Measurements from ENCODE around the gene MIER1. TPM values are rescaled to one million over a fixed set of nuclear protein-coding genes. Genes with fewer than 3 reads are reported as not detected.
"Not testable (repeated sequence)": the region's sequence is repeated elsewhere in the genome, so short reads cannot be mapped to it uniquely, and the experiment has no call there.

Gene MIER1
- polyA plus RNA-seq, 4 donors: 13.0 to 36.1 (median 18.3) TPM

GRCh38 chr1:66968574-66968973 lies 43.8 kb downstream of the MIER1 start:
- no peak overlapping the region for H3K4me3 ChIP-seq (ENCODE audit: low read depth in 1 of 3, low read length in 3 of 3)
- WGBS, 3 donors: 81 to 84% (median 83%) methylated on average over 3 of the region's 3 CpGs
- no peaks in the 10 kb centered on the region for H3K9me3 ChIP-seq (ENCODE audit: control insufficient read depth in 2 of 2, insufficient read depth in 1 of 2, low read depth in 1 of 2, low read length in 1 of 2)
- DNase-seq (no peak), FAIRE-seq (no peak)
- H3K36me3 ChIP-seq (ENCODE audit: control insufficient read depth in 3 of 3, insufficient read depth in 2 of 3, low read depth in 1 of 3, low read length in 3 of 3): peaks cover 0 to 16% (median 4%) of the 10 kb centered on the region in 3 donors
- H3K4me1 ChIP-seq (ENCODE audit: control insufficient read depth in 3 of 3, insufficient read depth in 2 of 3, low read depth in 1 of 3, low read length in 2 of 3): no peaks in the 10 kb centered on the region
- no peaks in the 10 kb centered on the region for H3K27me3 ChIP-seq (ENCODE audit: control insufficient read depth in 3 of 3, insufficient read depth in 3 of 3, low read length in 3 of 3)
- no peak overlapping the region for H3K27ac ChIP-seq (ENCODE audit: low read depth in 1 of 3, low read length in 2 of 3)

DNA sequence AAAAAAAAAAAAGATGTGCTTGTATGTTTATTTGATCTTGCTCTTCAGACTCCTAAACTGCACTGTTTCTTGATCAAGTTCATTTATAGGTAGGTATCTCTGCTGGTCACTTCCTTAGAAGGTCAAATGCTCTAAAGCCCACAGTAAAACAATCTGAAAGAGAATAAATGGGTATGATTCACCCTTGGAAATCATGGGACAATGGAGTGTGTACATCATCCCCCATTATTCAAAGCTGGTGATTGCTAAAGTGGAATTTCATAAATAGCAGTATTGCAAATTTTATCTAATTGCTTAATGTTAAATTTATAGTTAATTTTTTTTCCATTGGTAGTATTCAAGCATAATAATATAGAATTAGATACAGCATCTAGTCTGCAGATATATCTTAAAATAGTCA lies 53.4 kb downstream of the MIER1 start:
- DNase-seq: no peak
- H3K4me1 ChIP-seq (ENCODE audit: control insufficient read depth in 3 of 3, insufficient read depth in 2 of 3, low read depth in 1 of 3, low read length in 2 of 3): peaks cover 0 to 11% (median 0%) of the 10 kb centered on the region in 3 donors
- H3K27me3 ChIP-seq (ENCODE audit: control insufficient read depth in 3 of 3, insufficient read depth in 3 of 3, low read length in 3 of 3): no peaks in the 10 kb centered on the region
- no peak overlapping the region for H3K27ac ChIP-seq (ENCODE audit: low read depth in 1 of 3, low read length in 2 of 3)
- peaks cover 2 to 21% (median 7%) of the 10 kb centered on the region in 3 donors for H3K36me3 ChIP-seq (ENCODE audit: control insufficient read depth in 3 of 3, insufficient read depth in 2 of 3, low read depth in 1 of 3, low read length in 3 of 3)
- no peak overlapping the region for H3K4me3 ChIP-seq (ENCODE audit: low read depth in 1 of 3, low read length in 3 of 3)
- no peaks in the 10 kb centered on the region for H3K9me3 ChIP-seq (ENCODE audit: control insufficient read depth in 2 of 2, insufficient read depth in 1 of 2, low read depth in 1 of 2, low read length in 1 of 2)
- no peak for FAIRE-seq

DNA sequence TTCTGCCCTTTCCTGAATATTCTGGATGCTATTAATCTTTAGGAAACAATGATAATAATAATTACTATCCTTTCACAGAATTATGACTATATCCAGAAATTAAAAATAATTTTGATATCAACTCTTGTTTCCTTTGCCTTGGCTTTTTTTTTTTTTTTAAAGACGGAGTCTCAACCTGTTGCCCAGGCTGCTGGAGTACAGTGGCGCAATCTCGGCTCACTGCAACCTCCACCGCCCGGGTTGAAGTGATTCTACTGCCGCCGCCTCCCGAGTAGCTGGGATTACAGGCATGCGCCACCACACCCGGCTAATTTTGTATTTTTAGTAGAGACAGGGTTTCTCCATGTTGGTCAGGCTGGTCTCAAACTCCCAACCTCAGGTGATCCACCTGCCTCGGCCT lies 54.8 kb downstream of the MIER1 start:
- H3K9me3 ChIP-seq (ENCODE audit: control insufficient read depth in 2 of 2, insufficient read depth in 1 of 2, low read depth in 1 of 2, low read length in 1 of 2); H3K27ac ChIP-seq (ENCODE audit: low read depth in 1 of 3, low read length in 2 of 3); FAIRE-seq; H3K27me3 ChIP-seq (ENCODE audit: control insufficient read depth in 3 of 3, insufficient read depth in 3 of 3, low read length in 3 of 3); DNase-seq; H3K4me3 ChIP-seq (ENCODE audit: low read depth in 1 of 3, low read length in 3 of 3): not testable (repeated sequence)
- WGBS, 3 donors: 97 to 99% (median 98%) methylated on average over 11 of the region's 11 CpGs
- Histone ChIP-seq H3K36me3 (ENCODE audit: control insufficient read depth in 3 of 3, insufficient read depth in 2 of 3, low read depth in 1 of 3, low read length in 3 of 3) (peaks cover 2 to 25% (median 9%) of the 10 kb centered on the region in 3 donors), H3K4me1 (ENCODE audit: control insufficient read depth in 3 of 3, insufficient read depth in 2 of 3, low read depth in 1 of 3, low read length in 2 of 3) (peaks cover 0 to 11% (median 0%) of the 10 kb centered on the region in 3 donors)

DNA sequence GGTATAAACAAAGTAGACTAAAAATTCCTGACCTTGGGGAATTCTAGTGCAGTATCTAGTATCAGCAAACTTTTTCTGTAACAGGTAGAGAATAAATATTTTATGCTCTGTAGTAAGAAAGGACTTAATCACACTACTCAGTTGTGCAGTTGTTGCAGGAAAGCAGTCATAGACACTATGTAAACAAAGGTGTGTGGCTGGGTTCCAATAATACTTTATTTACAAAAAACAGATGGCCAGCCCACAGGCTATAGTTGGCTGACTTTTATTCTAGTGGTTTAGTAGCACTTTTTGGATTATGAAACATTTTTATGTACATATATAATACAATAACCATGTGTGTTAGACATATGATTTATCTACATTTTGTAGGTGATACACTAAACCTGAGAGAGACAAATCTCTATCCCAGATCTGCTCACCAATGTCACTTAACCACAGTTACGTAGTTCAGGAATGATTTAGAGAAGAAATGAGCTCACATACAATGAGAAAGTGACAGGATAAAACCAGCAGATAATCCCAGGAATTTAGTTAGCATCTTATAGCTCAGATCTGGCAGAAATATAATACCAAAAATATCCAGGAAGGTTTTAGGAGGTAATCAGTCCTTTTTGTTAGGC lies 56.1 kb downstream of the MIER1 start:
- FAIRE-seq: no peak
- WGBS, 3 donors: 58 to 68% (median 63%) methylated on average over 1 of the region's 1 CpG
- H3K27ac ChIP-seq (ENCODE audit: low read depth in 1 of 3, low read length in 2 of 3): no peak overlapping the region

GRCh38 chr1:66981679-66982078 lies 56.9 kb downstream of the MIER1 start:
- Histone ChIP-seq H3K27me3 (ENCODE audit: control insufficient read depth in 3 of 3, insufficient read depth in 3 of 3, low read length in 3 of 3) (no peaks in the 10 kb centered on the region), H3K27ac (ENCODE audit: low read depth in 1 of 3, low read length in 2 of 3) (no peak overlapping the region), H3K4me1 (ENCODE audit: control insufficient read depth in 3 of 3, insufficient read depth in 2 of 3, low read depth in 1 of 3, low read length in 2 of 3) (peaks cover 0 to 11% (median 0%) of the 10 kb centered on the region in 3 donors), H3K9me3 (ENCODE audit: control insufficient read depth in 2 of 2, insufficient read depth in 1 of 2, low read depth in 1 of 2, low read length in 1 of 2) (no peaks in the 10 kb centered on the region), H3K4me3 (ENCODE audit: low read depth in 1 of 3, low read length in 3 of 3) (no peak overlapping the region), H3K36me3 (ENCODE audit: control insufficient read depth in 3 of 3, insufficient read depth in 2 of 3, low read depth in 1 of 3, low read length in 3 of 3) (peaks cover 0 to 17% (median 7%) of the 10 kb centered on the region in 3 donors)
- FAIRE-seq (no peak), DNase-seq (peak in 1 of 2 donors; percentile 68)
- WGBS, 3 donors: 10 to 28% (median 17%) methylated on average over 4 of the region's 4 CpGs

More for the DNA sequence above, 56.1 kb downstream of the MIER1 start:
- Histone ChIP-seq H3K27me3 (ENCODE audit: control insufficient read depth in 3 of 3, insufficient read depth in 3 of 3, low read length in 3 of 3) (no peaks in the 10 kb centered on the region), H3K4me3 (ENCODE audit: low read depth in 1 of 3, low read length in 3 of 3) (no peak overlapping the region), H3K4me1 (ENCODE audit: control insufficient read depth in 3 of 3, insufficient read depth in 2 of 3, low read depth in 1 of 3, low read length in 2 of 3) (peaks cover 0 to 11% (median 0%) of the 10 kb centered on the region in 3 donors), H3K36me3 (ENCODE audit: control insufficient read depth in 3 of 3, insufficient read depth in 2 of 3, low read depth in 1 of 3, low read length in 3 of 3) (peaks cover 0 to 20% (median 7%) of the 10 kb centered on the region in 3 donors), H3K9me3 (ENCODE audit: control insufficient read depth in 2 of 2, insufficient read depth in 1 of 2, low read depth in 1 of 2, low read length in 1 of 2) (no peaks in the 10 kb centered on the region)
- peak in 1 of 2 donors; percentile 29 for DNase-seq

GRCh38 chr1:66982561-66983260 lies 57.9 kb downstream of the MIER1 start:
- Histone ChIP-seq H3K4me1 (ENCODE audit: control insufficient read depth in 3 of 3, insufficient read depth in 2 of 3, low read depth in 1 of 3, low read length in 2 of 3) (peaks cover 0 to 11% (median 0%) of the 10 kb centered on the region in 3 donors), H3K4me3 (ENCODE audit: low read depth in 1 of 3, low read length in 3 of 3) (no peak overlapping the region), H3K36me3 (ENCODE audit: control insufficient read depth in 3 of 3, insufficient read depth in 2 of 3, low read depth in 1 of 3, low read length in 3 of 3) (peaks cover 0 to 12% (median 5%) of the 10 kb centered on the region in 3 donors), H3K27ac (ENCODE audit: low read depth in 1 of 3, low read length in 2 of 3) (peak overlapping the region in 1 of 3 donors; percentile 8), H3K27me3 (ENCODE audit: control insufficient read depth in 3 of 3, insufficient read depth in 3 of 3, low read length in 3 of 3) (no peaks in the 10 kb centered on the region), H3K9me3 (ENCODE audit: control insufficient read depth in 2 of 2, insufficient read depth in 1 of 2, low read depth in 1 of 2, low read length in 1 of 2) (no peaks in the 10 kb centered on the region)
- peak; percentile 31 to 37 for DNase-seq
- FAIRE-seq: no peak
- 72 to 79% (median 74%) methylated on average over 4 of the region's 4 CpGs for WGBS, 3 donors

GRCh38 chr1:66984491-66984890 lies 59.7 kb downstream of the MIER1 start:
- Histone ChIP-seq H3K27ac (ENCODE audit: low read depth in 1 of 3, low read length in 2 of 3) (peak overlapping the region in 1 of 3 donors; percentile 40), H3K4me1 (ENCODE audit: control insufficient read depth in 3 of 3, insufficient read depth in 2 of 3, low read depth in 1 of 3, low read length in 2 of 3) (peaks cover 0 to 11% (median 0%) of the 10 kb centered on the region in 3 donors), H3K27me3 (ENCODE audit: control insufficient read depth in 3 of 3, insufficient read depth in 3 of 3, low read length in 3 of 3) (no peaks in the 10 kb centered on the region), H3K36me3 (ENCODE audit: control insufficient read depth in 3 of 3, insufficient read depth in 2 of 3, low read depth in 1 of 3, low read length in 3 of 3) (peaks cover 3 to 12% (median 10%) of the 10 kb centered on the region in 3 donors), H3K9me3 (ENCODE audit: control insufficient read depth in 2 of 2, insufficient read depth in 1 of 2, low read depth in 1 of 2, low read length in 1 of 2) (no peaks in the 10 kb centered on the region), H3K4me3 (ENCODE audit: low read depth in 1 of 3, low read length in 3 of 3) (no peak overlapping the region)
- peak; percentile 44 to 47 for DNase-seq
- 50 to 74% (median 61%) methylated on average over 1 of the region's 1 CpG for WGBS, 3 donors
- peak; percentile 91 for FAIRE-seq

- H3K27ac ChIP-seq (ENCODE audit: low read depth in 1 of 3, low read length in 2 of 3): no peak overlapping the region
- no peak overlapping the region for H3K4me3 ChIP-seq (ENCODE audit: low read depth in 1 of 3, low read length in 3 of 3)
- peaks cover 0 to 11% (median 0%) of the 10 kb centered on the region in 3 donors for H3K4me1 ChIP-seq (ENCODE audit: control insufficient read depth in 3 of 3, insufficient read depth in 2 of 3, low read depth in 1 of 3, low read length in 2 of 3)
- peaks cover 3 to 11% (median 10%) of the 10 kb centered on the region in 3 donors for H3K36me3 ChIP-seq (ENCODE audit: control insufficient read depth in 3 of 3, insufficient read depth in 2 of 3, low read depth in 1 of 3, low read length in 3 of 3)
- H3K9me3 ChIP-seq (ENCODE audit: control insufficient read depth in 2 of 2, insufficient read depth in 1 of 2, low read depth in 1 of 2, low read length in 1 of 2): no peaks in the 10 kb centered on the region
- no peaks in the 10 kb centered on the region for H3K27me3 ChIP-seq (ENCODE audit: control insufficient read depth in 3 of 3, insufficient read depth in 3 of 3, low read length in 3 of 3)
- DNase-seq (no peak), FAIRE-seq (no peak)
- WGBS, 3 donors: 60 to 79% (median 68%) methylated on average over 1 of the region's 1 CpG
Observed at GRCh38 chr1:66985835-66986234, 61.0 kb downstream of the MIER1 start.

Data from small intestine (tissue), 7 donors.